HL-60 (cell line): ENCODE results near the gene PPP5C.

Experiments used
- DNase-seq, 2 experiments: peaks; one replicate each; pipeline ENCODE4 v3.0.0-alpha.2; 2010 to 2020; ENCODE audit warnings: low read depth in 1 of 2, low spot score in 1 of 2
- H3K27ac ChIP-seq: fragments of 250-450 bp; sonication (Bioruptor Pico); replicated peaks from 2 replicates; pipeline ENCODE4 v1.5.1; 2020; ENCODE audit warnings: mild to moderate bottlenecking, moderate library complexity
- H3K27me3 ChIP-seq: fragments of 250-450 bp; sonication (Bioruptor Pico); 2 replicates; pipeline ENCODE4 v1.5.1; 2021; ENCODE audit warnings: mild to moderate bottlenecking, moderate library complexity; ENCODE audit not compliant: insufficient read depth, poor library complexity, severe bottlenecking
- H3K4me3 ChIP-seq: replicated peaks from 2 replicates; pipeline ENCODE4 v1.5.1; 2011; ENCODE audit warnings: mild to moderate bottlenecking, control low read depth, low read length; ENCODE audit not compliant: insufficient read depth
- CTCF ChIP-seq: IDR thresholded peaks from one replicate; pipeline ENCODE4 v1.5.1; 2011; ENCODE audit warnings: low read length, control low read depth, inconsistent platforms; ENCODE audit not compliant: insufficient read depth
- GABPA ChIP-seq: IDR thresholded peaks from 2 replicates; pipeline ENCODE4 v1.6.1; 2012; ENCODE audit warnings: low read depth
- POLR2AphosphoS5 ChIP-seq: IDR thresholded peaks from 2 replicates; pipeline ENCODE4 v1.6.1; 2012; ENCODE audit warnings: low read depth
- REST ChIP-seq: IDR thresholded peaks from 2 replicates; pipeline ENCODE4 v1.6.1; 2012; ENCODE audit warnings: low read depth; ENCODE audit not compliant: insufficient replicate concordance
- SPI1 ChIP-seq: IDR thresholded peaks from 2 replicates; pipeline ENCODE4 v1.6.1; 2012; ENCODE audit warnings: low read depth, mild to moderate bottlenecking, borderline replicate concordance

PPP5C gene

GRCh38 chr19:46356149-46357055 is 9.5 kb downstream of the PPP5C start:
- no peak for DNase-seq
- TF ChIP-seq POLR2AphosphoS5 (no peak), SPI1 (no peak), REST (no peak), CTCF (no peak), GABPA (no peak)

GRCh38 chr19:46357846-46358583 is 11.1 kb downstream of the PPP5C start:
- no peak for DNase-seq
- H3K27ac ChIP-seq, result no peak overlapping the region

More at GRCh38 chr19:46356149-46357055, 9.5 kb downstream of the PPP5C start:
- H3K4me3 ChIP-seq, result no peak overlapping the region
- H3K27me3 ChIP-seq, result no peaks in the 10 kb centered on the region
- no peak overlapping the region for H3K27ac ChIP-seq

More at GRCh38 chr19:46357846-46358583, 11.1 kb downstream of the PPP5C start:
- TF ChIP-seq REST (no peak), GABPA (no peak), SPI1 (no peak), CTCF (no peak), POLR2AphosphoS5 (no peak)
- Histone ChIP-seq H3K4me3 (no peak overlapping the region), H3K27me3 (no peaks in the 10 kb centered on the region)
